HepG2 (cell line): ENCODE measurements around the gene PCBD1. TPM values are rescaled to one million over a fixed set of nuclear protein-coding genes. Genes with fewer than 3 reads are reported as not detected.

Experiments
- ATAC-seq: fragments of 200-7000 bp; cut with Tn5 transposase; 3 replicates; pipeline ENCODE4 v1.9.1; 2020; ENCODE audit warnings: mild to moderate bottlenecking, moderate library complexity
- BruUV-seq: library from RNA; stranded (reverse); fragments of 400-500 nt; replicated peaks from 2 replicates; lab custom pipeline; 2021; lab: Mats Ljungman, UMichigan
- CTCF ChIA-PET: fragments of 300-600 bp; formaldehyde crosslinking; extraction: SDS; loops from one replicate; lab custom pipeline; 2021; ENCODE audit warnings: low total read pairs, inconsistent platforms, low intra/inter-chr PET ratio; lab: Yijun Ruan, JAX
- POLR2A ChIA-PET: fragments of 350-600 bp; sonication (Branson Sonifier 250); formaldehyde crosslinking; loops from one replicate; lab custom pipeline; 2020; ENCODE audit warnings: antibody characterized with exemption, inconsistent platforms; lab: Yijun Ruan, JAX
- DNase-seq: peaks from one replicate; pipeline ENCODE4 v3.0.0-alpha.2; 2015; ENCODE audit warnings: low spot score
- FAIRE-seq: peaks from 3 replicates; lab custom pipeline; 2011; peaks lifted over from hg19 to GRCh38; lab: Jason Lieb, UNC
- H2AFZ ChIP-seq: one replicate; pipeline ENCODE4 v1.6.1; 2011; ENCODE audit warnings: low read length, inconsistent platforms
- H3K27ac ChIP-seq: fragments of 300-600 bp; 3 replicates; pipeline ENCODE4 v1.8.0; 2011; ENCODE audit warnings: mixed run types, mild to moderate bottlenecking, mixed read lengths, low read length, inconsistent platforms; ENCODE audit not compliant: insufficient read depth; ENCODE audit errors: extremely low read length
- H3K27me3 ChIP-seq, 2 experiments: fragments of 200-600 bp in 1 of 2; 2 replicates in 1 of 2; 3 replicates in 1 of 2; pipeline versions ENCODE4 v1.6.0 to v1.8.0; 2011; ENCODE audit warnings: low read length in 2 of 2, mild to moderate bottlenecking in 2 of 2, moderate library complexity in 2 of 2, inconsistent platforms in 1 of 2; ENCODE audit not compliant: insufficient read depth in 2 of 2, control insufficient read depth in 1 of 2
- H3K36me3 ChIP-seq, 2 experiments: fragments of 200-600 bp in 1 of 2; replicated peaks in 1 of 2; 2 replicates in 1 of 2; 3 replicates in 1 of 2; pipeline versions ENCODE4 v1.5.1 to v1.8.0; 2011; ENCODE audit warnings: low read length in 2 of 2, inconsistent platforms in 1 of 2; ENCODE audit not compliant: insufficient read depth in 2 of 2, control insufficient read depth in 1 of 2
- H3K4me1 ChIP-seq: 2 replicates; pipeline ENCODE4 v1.5.1; 2012; ENCODE audit warnings: low read length, inconsistent platforms; ENCODE audit not compliant: insufficient read depth
- H3K4me2 ChIP-seq: 2 replicates; pipeline ENCODE4 v1.6.0; 2011; ENCODE audit warnings: low read depth, low read length, inconsistent platforms
- H3K4me3 ChIP-seq, 3 experiments: fragments of 200-600 bp in 1 of 3; sonication (generic), shearing (Covaris generic) in 1 of 3; replicated peaks in 1 of 3; 2 replicates each; pipeline ENCODE4 v1.5.1; 2011 to 2016; ENCODE audit warnings: low read length in 3 of 3, inconsistent platforms in 2 of 3, low read depth in 2 of 3, mild to moderate bottlenecking in 2 of 3, control low read depth in 1 of 3, mixed read lengths in 1 of 3; ENCODE audit not compliant: insufficient read depth in 1 of 3
- H3K79me2 ChIP-seq: one replicate; pipeline ENCODE4 v1.6.1; 2011; ENCODE audit warnings: low read length, inconsistent platforms; ENCODE audit not compliant: insufficient read depth
- H3K9ac ChIP-seq: 2 replicates; pipeline ENCODE4 v1.6.0; 2011; ENCODE audit warnings: mild to moderate bottlenecking, low read depth, low read length, inconsistent platforms; ENCODE audit not compliant: insufficient read depth
- H3K9me3 ChIP-seq: 2 replicates; pipeline ENCODE4 v1.5.1; 2012; ENCODE audit warnings: mild to moderate bottlenecking, low read length
- H4K20me1 ChIP-seq: 2 replicates; pipeline ENCODE4 v1.6.0; 2011; ENCODE audit warnings: inconsistent platforms, mild to moderate bottlenecking, low read length, moderate library complexity; ENCODE audit not compliant: insufficient read depth
- AGO1 ChIP-seq: fragments of 200-400 bp; formaldehyde crosslinking; IDR thresholded peaks from 2 replicates; pipeline ENCODE4 v1.6.1; 2017; ENCODE audit warnings: mild to moderate bottlenecking, low read depth, low read length, moderate library complexity; ENCODE audit not compliant: poor library complexity, severe bottlenecking
- CREB1 ChIP-seq, 2 experiments: fragments of 450-650 bp in 1 of 2; IDR thresholded peaks; 2 replicates each; pipeline ENCODE4 v1.6.1; 2016 to 2017; ENCODE audit warnings: control low read depth in 1 of 2, mild to moderate bottlenecking in 1 of 2, missing compliant biosample characterization in 1 of 2, missing genetic modification characterization in 1 of 2
- FLYWCH1 ChIP-seq: sonication (generic); formaldehyde crosslinking; IDR thresholded peaks from 2 replicates; pipeline ENCODE4 v1.8.1; 2023; ENCODE audit warnings: mild to moderate bottlenecking, missing genetic modification reagents
- KDM3A ChIP-seq: IDR thresholded peaks from 2 replicates; pipeline ENCODE4 v1.6.1; 2018; ENCODE audit warnings: low read depth, missing compliant biosample characterization
- KLF11 ChIP-seq: IDR thresholded peaks from 2 replicates; pipeline ENCODE4 v1.6.1; 2016; ENCODE audit warnings: missing compliant biosample characterization
- KLF15 ChIP-seq: sonication (generic); formaldehyde crosslinking; IDR thresholded peaks from 2 replicates; pipeline ENCODE4 v1.8.1; 2023; ENCODE audit warnings: borderline replicate concordance, mild to moderate bottlenecking, inconsistent platforms, missing genetic modification reagents, mixed read lengths
- LCORL ChIP-seq, 2 experiments: fragments of 450-650 bp in 1 of 2; sonication (generic) in 1 of 2; formaldehyde crosslinking in 1 of 2; IDR thresholded peaks; 2 replicates each; pipeline versions ENCODE4 v1.5.0 to v1.6.1; 2017 to 2020; ENCODE audit warnings: antibody characterized with exemption in 1 of 2, missing genetic modification reagents in 1 of 2
- NFE2L2 ChIP-seq: fragments of 150-350 bp; IDR thresholded peaks from 2 replicates; pipeline ENCODE4 v1.6.1; 2014; ENCODE audit warnings: low read length
- NFKB2 ChIP-seq: sonication (generic); formaldehyde crosslinking; IDR thresholded peaks from 2 replicates; pipeline ENCODE4 v1.4.0; 2020; ENCODE audit warnings: missing genetic modification reagents, borderline replicate concordance
- YEATS2 ChIP-seq: sonication (generic); formaldehyde crosslinking; IDR thresholded peaks from 2 replicates; pipeline ENCODE4 v1.4.0; 2020; ENCODE audit warnings: missing genetic modification reagents, borderline replicate concordance
- ZBTB21 ChIP-seq: sonication (generic); formaldehyde crosslinking; IDR thresholded peaks from 2 replicates; pipeline ENCODE4 v1.4.0; 2020; ENCODE audit warnings: missing genetic modification reagents
- ZNF234 ChIP-seq: sonication (generic); formaldehyde crosslinking; conservative IDR thresholded peaks from 2 replicates; pipeline ENCODE4 v1.5.1; 2020; ENCODE audit warnings: mild to moderate bottlenecking, missing genetic modification reagents
- WGBS: methylation state at CpG from one replicate; pipeline ENCODE4 v1.1.6; 2017; ENCODE audit warnings: low lambda C conversion rate; 5-methylcytosine and 5-hydroxymethylcytosine counted together
- in situ Hi-C: cut with HindIII; loops from 2 replicates; pipeline ENCODE4 v1.10.0; 2017; ENCODE audit warnings: low pct_unique_long_range_greater_than_20kb; ENCODE audit not compliant: extremely low pct_ligation_motif_present
- intact Hi-C: fragments of 100-400 bp; cut with micrococcal nuclease; formaldehyde crosslinking; loops from one replicate; pipeline ENCODE4 v1.10.0; 2022; ENCODE audit not compliant: unreplicated experiment
- polyA plus RNA-seq, 8 experiments: library from polyadenylated mRNA; depleted of rRNA in 3 of 8; stranded (reverse) in 7 of 8; unstranded in 1 of 8; fragments of >200 nt; fragmentation: Illumina TruSeq in 4 of 8; extraction: Trizol in 4 of 8; gene quantifications; 2 replicates each; pipeline versions ENCODE4 v1.2.1 to v1.2.3, GENCODE V29; 2011 to 2016; ENCODE audit warnings: low read depth in 4 of 8, missing spikeins in 1 of 8, mixed read lengths in 1 of 8; ENCODE audit not compliant: insufficient read depth in 1 of 8
- total RNA-seq, 5 experiments: library from RNA; depleted of rRNA; stranded (reverse); fragments of >200 nt; fragmentation: Illumina TruSeq; extraction: Trizol; gene quantifications; 2 replicates each; pipeline ENCODE4 v1.2.3, GENCODE V29; 2016; ENCODE audit warnings: low read depth in 1 of 5
- TF ChIP-seq, protein P1 (sequence below): sonication (generic); formaldehyde crosslinking; IDR thresholded peaks from 2 replicates; pipeline ENCODE4 v1.8.1; 2023; ENCODE audit warnings: missing genetic modification reagents, inconsistent platforms, borderline replicate concordance
- TF ChIP-seq, protein P2 (sequence below): sonication (generic); formaldehyde crosslinking; IDR thresholded peaks from 2 replicates; pipeline ENCODE4 v1.4.0; 2020; ENCODE audit warnings: missing genetic modification reagents; ENCODE audit errors: not compliant biosample characterization
- TF ChIP-seq, protein P3 (sequence below): sonication (generic); formaldehyde crosslinking; IDR thresholded peaks from 2 replicates; pipeline ENCODE4 v1.5.0; 2020; ENCODE audit warnings: missing genetic modification reagents, mild to moderate bottlenecking, borderline replicate concordance
- TF ChIP-seq, protein P4 (sequence below): sonication (generic); formaldehyde crosslinking; IDR thresholded peaks from 2 replicates; pipeline ENCODE4 v1.4.0; 2020; ENCODE audit warnings: missing genetic modification reagents, borderline replicate concordance
- TF ChIP-seq, protein P5 (sequence below): sonication (generic); formaldehyde crosslinking; IDR thresholded peaks from 2 replicates; pipeline ENCODE4 v1.8.0; 2022; ENCODE audit warnings: mild to moderate bottlenecking, missing genetic modification reagents, borderline replicate concordance

The PCBD1 gene
- total and polyA plus RNA-seq, 2 of the 13 experiments (the other 11 are each of a cell fraction or from before 2014, with no cell fraction given) = 95.3 to 168 TPM

DNA sequence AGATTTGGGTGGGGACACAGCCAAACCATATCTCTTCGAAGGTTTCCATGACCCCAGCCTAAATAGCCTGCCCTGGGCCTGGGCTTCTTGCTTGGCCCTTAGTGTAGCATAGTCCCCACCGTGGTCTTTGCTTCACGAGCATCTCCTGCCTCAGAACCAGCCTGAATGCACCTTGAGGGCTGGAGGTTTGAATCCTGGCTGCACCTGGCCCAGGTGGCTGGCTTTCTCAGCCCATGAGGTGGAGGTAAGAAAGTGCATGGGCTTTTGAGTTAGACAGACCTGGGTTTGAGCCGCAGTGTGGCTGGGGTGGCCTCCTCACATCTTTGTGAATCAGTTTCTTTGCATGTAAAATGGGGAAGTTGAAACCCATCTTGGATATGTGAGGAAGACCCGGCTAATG lies 24.2 kb upstream of the PCBD1 start (continued):
- TF ChIP-seq KLF15 (CRISPR knock-in tag) = no peak
- no peak for TF ChIP-seq ZBTB21
- TF ChIP-seq ZNF234 (CRISPR knock-in tag) = no peak
- no peak for TF ChIP-seq CREB1 (IDR thresholded peaks at IDR 0.05)
- no peak for TF ChIP-seq CREB1 (CRISPR knock-in tag; IDR thresholded peaks at IDR 0.05)
- TF ChIP-seq FLYWCH1 (CRISPR knock-in tag) = no peak

DNA sequence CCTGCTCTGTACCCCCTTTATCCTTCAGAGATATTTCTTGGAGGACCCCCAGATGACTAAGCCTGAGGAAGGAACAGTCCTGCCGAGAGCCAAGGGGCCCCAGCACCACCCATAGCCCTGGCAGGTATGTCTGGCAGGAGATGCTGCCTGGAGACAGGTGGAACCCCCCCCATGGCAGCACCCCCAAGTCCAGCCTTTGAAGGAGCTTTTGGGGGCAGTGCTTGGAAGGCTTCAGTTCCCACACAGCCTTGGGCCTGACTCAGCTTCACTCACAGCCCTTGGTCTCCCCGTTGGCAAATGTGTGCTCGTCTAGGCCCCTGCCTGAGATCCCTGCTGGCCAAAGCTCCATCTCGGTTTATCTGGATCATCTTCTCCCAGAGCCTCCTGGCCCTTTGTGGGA lies 23.0 kb upstream of the PCBD1 start:
- Histone ChIP-seq H2AFZ (no peak overlapping the region), H3K27ac (no peak overlapping the region), H3K36me3 (no peaks in the 10 kb centered on the region), H3K27me3 (peaks cover 7 to 59% of the 10 kb centered on the region in 2 experiments; a peak in 4 of 5 replicates), H3K4me1 (no peaks in the 10 kb centered on the region), H3K79me2 (no peaks in the 10 kb centered on the region), H3K9ac (no peak overlapping the region), H3K4me2 (no peak overlapping the region), H3K9me3 (no peaks in the 10 kb centered on the region), H3K4me3 (no peak overlapping the region), H4K20me1 (no peaks in the 10 kb centered on the region)
- POLR2A ChIA-PET = no interaction called here
- DNase-seq (no peak), FAIRE-seq (no peak), ATAC-seq (no peak)
- CTCF ChIA-PET = no interaction called here
- TF ChIP-seq KDM3A (CRISPR knock-in tag) (no peak), NFKB2 (CRISPR knock-in tag) (no peak), NFE2L2 (no peak), AGO1 (no peak), KLF11 (CRISPR knock-in tag) (no peak), YEATS2 (CRISPR knock-in tag) (no peak), LCORL (IDR thresholded peaks at IDR 0.05) (no peak), LCORL (CRISPR knock-in tag; IDR thresholded peaks at IDR 0.05) (no peak)
- TF ChIP-seq, protein P1, sequence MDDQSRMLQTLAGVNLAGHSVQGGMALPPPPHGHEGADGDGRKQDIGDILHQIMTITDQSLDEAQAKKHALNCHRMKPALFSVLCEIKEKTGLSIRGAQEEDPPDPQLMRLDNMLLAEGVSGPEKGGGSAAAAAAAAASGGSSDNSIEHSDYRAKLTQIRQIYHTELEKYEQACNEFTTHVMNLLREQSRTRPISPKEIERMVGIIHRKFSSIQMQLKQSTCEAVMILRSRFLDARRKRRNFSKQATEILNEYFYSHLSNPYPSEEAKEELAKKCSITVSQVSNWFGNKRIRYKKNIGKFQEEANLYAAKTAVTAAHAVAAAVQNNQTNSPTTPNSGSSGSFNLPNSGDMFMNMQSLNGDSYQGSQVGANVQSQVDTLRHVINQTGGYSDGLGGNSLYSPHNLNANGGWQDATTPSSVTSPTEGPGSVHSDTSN (CRISPR knock-in tag) = no peak
- TF ChIP-seq, protein P2, sequence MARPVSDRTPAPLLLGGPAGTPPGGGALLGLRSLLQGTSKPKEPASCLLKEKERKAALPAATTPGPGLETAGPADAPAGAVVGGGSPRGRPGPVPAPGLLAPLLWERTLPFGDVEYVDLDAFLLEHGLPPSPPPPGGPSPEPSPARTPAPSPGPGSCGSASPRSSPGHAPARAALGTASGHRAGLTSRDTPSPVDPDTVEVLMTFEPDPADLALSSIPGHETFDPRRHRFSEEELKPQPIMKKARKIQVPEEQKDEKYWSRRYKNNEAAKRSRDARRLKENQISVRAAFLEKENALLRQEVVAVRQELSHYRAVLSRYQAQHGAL = no peak
- TF ChIP-seq, protein P3, sequence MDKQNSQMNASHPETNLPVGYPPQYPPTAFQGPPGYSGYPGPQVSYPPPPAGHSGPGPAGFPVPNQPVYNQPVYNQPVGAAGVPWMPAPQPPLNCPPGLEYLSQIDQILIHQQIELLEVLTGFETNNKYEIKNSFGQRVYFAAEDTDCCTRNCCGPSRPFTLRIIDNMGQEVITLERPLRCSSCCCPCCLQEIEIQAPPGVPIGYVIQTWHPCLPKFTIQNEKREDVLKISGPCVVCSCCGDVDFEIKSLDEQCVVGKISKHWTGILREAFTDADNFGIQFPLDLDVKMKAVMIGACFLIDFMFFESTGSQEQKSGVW (CRISPR knock-in tag) = no peak
- TF ChIP-seq, protein P4, sequence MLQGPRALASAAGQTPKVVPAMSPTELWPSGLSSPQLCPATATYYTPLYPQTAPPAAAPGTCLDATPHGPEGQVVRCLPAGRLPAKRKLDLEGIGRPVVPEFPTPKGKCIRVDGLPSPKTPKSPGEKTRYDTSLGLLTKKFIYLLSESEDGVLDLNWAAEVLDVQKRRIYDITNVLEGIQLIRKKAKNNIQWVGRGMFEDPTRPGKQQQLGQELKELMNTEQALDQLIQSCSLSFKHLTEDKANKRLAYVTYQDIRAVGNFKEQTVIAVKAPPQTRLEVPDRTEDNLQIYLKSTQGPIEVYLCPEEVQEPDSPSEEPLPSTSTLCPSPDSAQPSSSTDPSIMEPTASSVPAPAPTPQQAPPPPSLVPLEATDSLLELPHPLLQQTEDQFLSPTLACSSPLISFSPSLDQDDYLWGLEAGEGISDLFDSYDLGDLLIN (CRISPR knock-in tag) = no peak
- TF ChIP-seq, protein P5, sequence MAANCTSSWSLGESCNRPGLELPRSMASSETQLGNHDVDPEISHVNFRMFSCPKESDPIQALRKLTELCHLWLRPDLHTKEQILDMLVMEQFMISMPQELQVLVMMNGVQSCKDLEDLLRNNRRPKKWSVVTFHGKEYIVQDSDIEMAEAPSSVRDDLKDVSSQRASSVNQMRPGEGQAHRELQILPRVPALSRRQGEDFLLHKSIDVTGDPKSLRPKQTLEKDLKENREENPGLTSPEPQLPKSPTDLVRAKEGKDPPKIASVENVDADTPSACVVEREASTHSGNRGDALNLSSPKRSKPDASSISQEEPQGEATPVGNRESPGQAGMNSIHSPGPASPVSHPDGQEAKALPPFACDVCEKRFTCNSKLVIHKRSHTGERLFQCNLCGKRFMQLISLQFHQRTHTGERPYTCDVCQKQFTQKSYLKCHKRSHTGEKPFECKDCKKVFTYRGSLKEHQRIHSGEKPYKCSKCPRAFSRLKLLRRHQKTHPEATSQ (CRISPR knock-in tag) = no peak
- BruUV-seq = no TSS peak
- WGBS = 8% methylated on average over 4 of the region's 4 CpGs
- intact Hi-C loops = no loop called here
- in situ Hi-C loops = no loop called here
